Stimulated activated CD4-positive, alpha-beta T cell treated with anti-CD3 and anti-CD28 coated beads, Interleukin-15, amount 100 ng/mL, for 48 hours (primary cell): ENCODE results near the gene KCNS3.

ENCODE experiments used
- DNase-seq, 2 donors: peaks; one replicate each; pipeline ENCODE4 v3.0.0-alpha.2; 2020; ENCODE audit warnings: low read depth in 2 of 2

The KCNS3 gene

GRCh38 chr2:17878281-17879136 lies at the start of gene KCNS3:
Gene KCNS3, plus strand, starts transcription at chr2:17878667. Its CDS starts 52,342 bp downstream, at chr2:17931009.
- DNase-seq: no peak

- DNase-seq: peak; percentile 16 to 45
Observed at GRCh38 chr2:17830053-17831034, 48.1 kb upstream of the KCNS3 start.

GRCh38 chr2:17835516-17835915 lies 43.0 kb upstream of the KCNS3 start:
- no peak for DNase-seq

- no peak for DNase-seq
Observed at GRCh38 chr2:17839959-17840358, 38.5 kb upstream of the KCNS3 start.

GRCh38 chr2:17843457-17843856 lies 35.0 kb upstream of the KCNS3 start:
- no peak for DNase-seq

GRCh38 chr2:17845806-17846205 lies 32.7 kb upstream of the KCNS3 start:
- no peak for DNase-seq

GRCh38 chr2:17846676-17847075 lies 31.8 kb upstream of the KCNS3 start:
- DNase-seq: no peak

GRCh38 chr2:17847236-17847635 lies 31.2 kb upstream of the KCNS3 start:
- no peak for DNase-seq

- no peak for DNase-seq
Observed at GRCh38 chr2:17849275-17849674, 29.2 kb upstream of the KCNS3 start.

- no peak for DNase-seq
Observed at GRCh38 chr2:17850151-17850550, 28.3 kb upstream of the KCNS3 start.

GRCh38 chr2:17851731-17852585 lies 26.5 kb upstream of the KCNS3 start:
- peak; percentile 10 to 24 for DNase-seq

GRCh38 chr2:17853799-17854198 lies 24.7 kb upstream of the KCNS3 start:
- no peak for DNase-seq

GRCh38 chr2:17857021-17857420 lies 21.4 kb upstream of the KCNS3 start:
- DNase-seq: no peak

GRCh38 chr2:17858064-17858463 lies 20.4 kb upstream of the KCNS3 start:
- no peak for DNase-seq

- DNase-seq: no peak
Observed at GRCh38 chr2:17863539-17863938, 14.9 kb upstream of the KCNS3 start.

- no peak for DNase-seq
Observed at GRCh38 chr2:17864676-17865075, 13.8 kb upstream of the KCNS3 start.

GRCh38 chr2:17867133-17867532 lies 11.3 kb upstream of the KCNS3 start:
- no peak for DNase-seq

GRCh38 chr2:17869128-17869527 lies 9.3 kb upstream of the KCNS3 start:
- no peak for DNase-seq

- DNase-seq: no peak
Observed at GRCh38 chr2:17871639-17872038, 6.8 kb upstream of the KCNS3 start.

GRCh38 chr2:17873021-17873420 lies 5.4 kb upstream of the KCNS3 start:
- no peak for DNase-seq

- no peak for DNase-seq
Observed at GRCh38 chr2:17876590-17876989, 1.9 kb upstream of the KCNS3 start.
